ENCODE measurements around the gene SLC39A3. TPM values are rescaled to one million over a fixed set of nuclear protein-coding genes. Genes with fewer than 3 reads are reported as not detected.

Gene SLC39A3
- total and polyA plus RNA-seq, 4 experiments from 2014 or later = 18.2 to 41.7 (median 24.0) TPM

DNA sequence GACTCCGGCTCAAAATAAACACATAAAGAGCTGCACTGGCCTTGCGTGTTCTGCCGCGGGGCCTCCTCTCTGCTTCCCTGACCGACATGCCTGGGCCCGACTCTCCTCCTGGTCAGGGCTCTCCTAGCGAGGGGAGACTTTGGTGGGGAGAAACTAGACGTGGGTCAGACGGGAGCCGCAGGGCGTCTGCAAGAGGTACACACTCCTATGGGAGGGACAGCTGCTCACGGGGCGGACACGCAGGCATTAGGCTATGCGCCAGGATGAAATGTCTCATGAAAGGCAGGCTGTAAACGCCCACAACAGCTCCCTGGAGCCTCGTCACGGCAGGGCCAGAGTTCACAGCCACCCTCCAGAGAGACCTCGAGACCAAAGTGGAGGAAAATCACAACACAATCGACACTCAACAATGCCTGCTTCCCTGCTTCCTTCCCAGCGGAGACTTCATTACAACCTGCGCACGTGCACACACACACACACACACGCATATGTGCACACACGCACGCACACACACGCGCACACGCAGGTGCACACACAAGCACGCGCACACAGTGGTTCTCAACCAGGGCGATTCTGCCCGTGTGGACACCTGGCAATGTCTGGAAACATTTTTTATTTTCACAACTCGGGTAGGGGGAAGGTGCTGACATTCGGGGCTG lies 5.8 kb downstream of the SLC39A3 start:
- H3K9me3 Mint-ChIP-seq = no peaks in the 10 kb centered on the region
- Histone ChIP-seq H3K27me3 (ENCODE audit: insufficient read depth, low read length) (no peaks in the 10 kb centered on the region), H3K4me1 (ENCODE audit: insufficient read depth, low read length) (peaks cover 9% of the 10 kb centered on the region), H3K4me3 (ENCODE audit: low read length in 2 of 2) (no peak overlapping the region), H3K36me3 (ENCODE audit: insufficient read depth, low read length) (peaks cover 19% of the 10 kb centered on the region), H3K9me3 (ENCODE audit: control insufficient read depth in 1 of 2, low read length in 2 of 2) (no peaks in the 10 kb centered on the region), H3K27ac (ENCODE audit: low read depth, low read length) (no peak overlapping the region)
- POLR2A ChIA-PET (ENCODE audit: partially characterized antibody) = no interaction called here
- H3K27me3 Mint-ChIP-seq = no peaks in the 10 kb centered on the region
- H3K36me3 Mint-ChIP-seq = peaks cover 28 to 30% of the 10 kb centered on the region in 2 donors
- CTCF ChIA-PET (ENCODE audit: partially characterized antibody) = no interaction called here
- DNase-seq = no peak
- H3K4me1 Mint-ChIP-seq = peaks cover 7 to 38% (median 12%) of the 10 kb centered on the region in 4 donors
- H3K4me3 Mint-ChIP-seq = peak overlapping the region in 1 of 8 donors; percentile 10
- intact Hi-C loops (cut with micrococcal nuclease) = no loop called here
- H3K27ac Mint-ChIP-seq = peak overlapping the region in 1 of 7 donors; percentile 11

DNA sequence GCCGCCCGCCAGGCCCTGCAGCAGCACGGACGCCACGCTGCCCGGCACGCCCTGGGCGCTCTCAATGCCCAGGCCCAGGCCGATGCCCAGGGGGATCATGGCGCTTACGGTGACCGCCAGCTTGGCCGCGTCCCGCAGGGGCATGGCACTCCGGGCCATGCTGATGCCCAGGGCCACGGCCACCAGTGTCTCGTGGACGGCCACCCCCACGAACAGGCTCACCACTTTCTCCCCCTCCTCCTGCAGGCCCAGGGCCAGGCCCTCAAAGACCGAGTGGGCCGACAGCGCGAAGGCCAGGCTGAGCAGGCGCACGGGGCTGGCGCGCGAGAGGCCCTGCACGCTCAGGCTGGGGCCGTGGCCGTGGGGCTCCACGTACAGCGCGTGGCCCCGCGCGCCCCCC lies 6.9 kb downstream of the SLC39A3 start:
- no peaks in the 10 kb centered on the region for H3K27me3 Mint-ChIP-seq
- Histone ChIP-seq H3K9me3 (ENCODE audit: control insufficient read depth in 1 of 2, low read length in 2 of 2) (no peaks in the 10 kb centered on the region), H3K36me3 (ENCODE audit: insufficient read depth, low read length) (peaks cover 19% of the 10 kb centered on the region), H3K27ac (ENCODE audit: low read depth, low read length) (no peak overlapping the region), H3K4me1 (ENCODE audit: insufficient read depth, low read length) (no peaks in the 10 kb centered on the region), H3K27me3 (ENCODE audit: insufficient read depth, low read length) (no peaks in the 10 kb centered on the region), H3K4me3 (ENCODE audit: low read length in 2 of 2) (no peak overlapping the region)
- no peak overlapping the region for H3K4me3 Mint-ChIP-seq
- H3K4me1 Mint-ChIP-seq = peaks cover 0 to 30% (median 6%) of the 10 kb centered on the region in 4 donors
- peaks cover 26 to 30% of the 10 kb centered on the region in 2 donors for H3K36me3 Mint-ChIP-seq
- H3K27ac Mint-ChIP-seq = no peak overlapping the region
- ChIA-PET POLR2A (ENCODE audit: partially characterized antibody) (no interaction called here), CTCF (ENCODE audit: partially characterized antibody) (no interaction called here)
- DNase-seq = no peak
- intact Hi-C loops (cut with micrococcal nuclease) = no loop called here
- no peaks in the 10 kb centered on the region for H3K9me3 Mint-ChIP-seq

DNA sequence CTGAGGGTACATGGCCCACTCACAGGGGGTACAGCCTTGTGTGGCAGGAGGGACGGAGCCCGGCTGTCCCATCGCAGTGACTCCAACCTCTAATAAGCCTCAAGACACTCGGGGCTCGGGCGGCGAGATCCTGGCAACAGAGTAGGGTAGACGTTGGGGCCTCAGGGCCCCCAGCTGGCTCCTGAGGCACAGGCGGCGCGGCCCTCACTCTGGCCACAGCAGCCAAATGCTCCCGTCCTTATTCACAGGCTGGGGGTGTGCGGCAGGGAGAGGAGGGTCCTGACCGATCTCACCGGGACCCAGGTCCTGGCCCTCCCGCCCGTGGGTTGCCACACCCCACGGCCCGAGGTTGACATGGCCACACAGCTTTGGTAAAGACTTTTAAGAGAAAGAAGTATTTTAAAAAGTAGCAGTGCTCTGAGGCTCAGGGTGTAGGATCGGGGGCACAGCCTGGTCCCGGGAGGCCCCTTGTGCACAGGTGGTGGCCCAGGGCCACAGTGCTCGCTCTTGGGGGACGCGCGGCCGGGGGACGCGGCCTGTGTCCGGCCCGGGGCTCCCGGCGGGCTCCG lies 7.6 kb downstream of the SLC39A3 start:
- H3K4me3 ChIP-seq (ENCODE audit: low read length in 2 of 2) = no peak overlapping the region
- ChIA-PET POLR2A (ENCODE audit: partially characterized antibody) (no interaction called here), CTCF (ENCODE audit: partially characterized antibody) (no interaction called here)
- Mint-ChIP-seq H3K27me3 (no peaks in the 10 kb centered on the region), H3K27ac (no peak overlapping the region), H3K36me3 (peaks cover 26 to 30% of the 10 kb centered on the region in 2 donors), H3K9me3 (no peaks in the 10 kb centered on the region), H3K4me1 (peaks cover 0 to 27% (median 6%) of the 10 kb centered on the region in 4 donors), H3K4me3 (no peak overlapping the region)
- no peak for DNase-seq
- H3K4me1 ChIP-seq (ENCODE audit: insufficient read depth, low read length) = no peaks in the 10 kb centered on the region
- H3K27me3 ChIP-seq (ENCODE audit: insufficient read depth, low read length) = no peaks in the 10 kb centered on the region
- H3K27ac ChIP-seq (ENCODE audit: low read depth, low read length) = no peak overlapping the region
- H3K9me3 ChIP-seq (ENCODE audit: control insufficient read depth in 1 of 2, low read length in 2 of 2) = no peaks in the 10 kb centered on the region
- peaks cover 19% of the 10 kb centered on the region for H3K36me3 ChIP-seq (ENCODE audit: insufficient read depth, low read length)
- intact Hi-C loops (cut with micrococcal nuclease) = no loop called here

DNA sequence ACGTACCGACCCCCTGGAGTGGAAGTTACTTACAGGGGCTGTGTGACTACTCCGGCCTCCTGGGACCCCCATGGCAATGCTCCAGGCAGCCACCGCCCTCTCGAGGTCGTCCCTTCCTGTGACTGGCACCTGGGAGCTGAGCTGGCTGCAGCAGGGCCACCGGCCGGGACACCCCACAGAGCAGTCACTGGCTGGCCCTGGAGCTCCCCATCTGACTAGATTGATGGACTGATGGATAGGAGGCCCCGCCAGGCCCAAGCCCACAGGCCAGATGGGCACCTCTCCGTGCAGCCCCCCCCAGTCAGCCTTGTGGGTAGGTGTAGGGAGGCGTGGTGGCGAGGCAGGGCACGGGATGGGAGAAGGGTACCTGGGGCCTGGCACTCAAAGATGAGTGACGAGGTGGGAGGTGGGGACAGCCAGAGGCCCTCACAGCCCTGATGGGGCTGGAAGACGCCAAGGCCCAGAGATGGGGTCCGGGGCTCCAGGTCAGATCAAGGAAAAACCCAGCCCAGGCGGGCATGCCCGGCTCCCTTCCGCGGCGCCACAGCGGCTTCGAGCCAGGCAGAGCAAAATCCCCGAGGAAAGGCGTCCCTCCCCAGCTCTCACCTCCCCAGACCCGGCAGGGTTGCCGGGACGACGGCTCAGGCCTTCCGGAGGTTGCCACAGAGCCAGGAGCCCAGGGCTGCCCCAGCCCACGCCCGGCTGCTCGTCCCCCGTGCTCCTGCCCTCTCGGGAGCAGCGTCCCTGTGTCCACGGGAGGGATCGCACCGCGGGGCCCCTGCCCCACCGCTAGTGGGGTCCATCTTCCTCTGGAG lies 8.4 kb downstream of the SLC39A3 start:
- peaks cover 17 to 23% of the 10 kb centered on the region in 2 donors for H3K36me3 Mint-ChIP-seq
- no peaks in the 10 kb centered on the region for H3K4me1 ChIP-seq (ENCODE audit: insufficient read depth, low read length)
- H3K36me3 ChIP-seq (ENCODE audit: insufficient read depth, low read length) = peaks cover 12% of the 10 kb centered on the region
- peaks cover 0 to 19% (median 2%) of the 10 kb centered on the region in 4 donors for H3K4me1 Mint-ChIP-seq
- CTCF ChIA-PET (ENCODE audit: partially characterized antibody) = no interaction called here
- peaks cover 0 to under 1% of the 10 kb centered on the region in 2 donors for H3K27me3 Mint-ChIP-seq
- POLR2A ChIA-PET (ENCODE audit: partially characterized antibody) = no interaction called here
- no peaks in the 10 kb centered on the region for H3K9me3 ChIP-seq (ENCODE audit: control insufficient read depth in 1 of 2, low read length in 2 of 2)
- H3K27ac Mint-ChIP-seq = no peak overlapping the region
- no peak overlapping the region for H3K4me3 ChIP-seq (ENCODE audit: low read length in 2 of 2)
- no peaks in the 10 kb centered on the region for H3K27me3 ChIP-seq (ENCODE audit: insufficient read depth, low read length)
- H3K4me3 Mint-ChIP-seq = no peak overlapping the region
- DNase-seq = no peak
- intact Hi-C loops (cut with micrococcal nuclease) = no loop called here
- H3K27ac ChIP-seq (ENCODE audit: low read depth, low read length) = no peak overlapping the region
- no peaks in the 10 kb centered on the region for H3K9me3 Mint-ChIP-seq

DNA sequence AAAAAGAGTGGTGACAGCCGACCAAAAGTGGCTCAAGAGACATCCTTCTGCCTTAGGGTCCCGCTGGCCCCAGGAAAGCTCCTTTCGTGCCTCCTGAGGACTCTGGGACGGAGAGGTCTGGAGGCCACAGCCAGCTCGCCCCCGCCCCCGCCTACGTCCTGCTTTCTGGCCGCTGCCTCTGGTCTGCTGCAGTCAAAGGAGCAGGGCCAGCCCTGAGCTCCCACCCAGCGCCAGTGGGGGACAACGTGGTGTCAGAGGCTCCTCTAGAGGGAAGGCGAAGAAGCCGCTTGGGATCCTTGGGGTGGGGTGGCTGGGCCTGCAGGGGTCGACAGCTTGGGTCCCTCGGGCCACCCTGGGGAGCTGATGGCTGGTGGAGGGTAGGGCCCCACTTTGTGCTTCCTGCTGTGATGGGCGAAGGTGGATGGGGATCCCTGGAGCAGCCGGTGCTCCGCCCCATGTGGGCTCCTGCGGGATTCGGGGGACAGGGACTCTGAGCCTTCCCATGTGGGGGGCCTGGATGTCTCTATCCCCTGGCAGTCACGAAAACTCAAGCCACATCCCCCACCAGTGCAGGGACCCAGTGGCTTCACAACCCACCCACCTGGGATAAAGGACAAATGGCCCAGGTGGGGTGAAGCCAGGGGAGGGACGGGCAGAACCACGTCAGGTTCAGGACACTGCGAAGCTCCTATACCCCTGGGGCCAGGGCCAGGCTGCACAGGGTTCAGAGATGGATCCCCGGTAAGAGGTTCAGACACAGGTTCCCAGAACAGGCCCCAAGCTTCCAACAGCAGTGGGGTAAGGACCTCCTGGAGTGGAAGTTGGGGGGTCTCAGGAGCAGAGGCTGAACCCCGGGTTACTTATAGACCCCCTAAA lies 9.6 kb downstream of the SLC39A3 start:
- H3K4me1 ChIP-seq (ENCODE audit: insufficient read depth, low read length) = no peaks in the 10 kb centered on the region
- Mint-ChIP-seq H3K4me3 (no peak overlapping the region), H3K27ac (no peak overlapping the region), H3K9me3 (no peaks in the 10 kb centered on the region), H3K27me3 (peaks cover 3% of the 10 kb centered on the region in 2 donors), H3K4me1 (peaks cover 0 to 12% (median under 1%) of the 10 kb centered on the region in 4 donors), H3K36me3 (peaks cover 6 to 13% of the 10 kb centered on the region in 2 donors)
- ChIA-PET POLR2A (ENCODE audit: partially characterized antibody) (no interaction called here), CTCF (ENCODE audit: partially characterized antibody) (no interaction called here)
- no peak overlapping the region for H3K4me3 ChIP-seq (ENCODE audit: low read length in 2 of 2)
- no peak for DNase-seq
- intact Hi-C loops (cut with micrococcal nuclease) = no loop called here
- H3K27me3 ChIP-seq (ENCODE audit: insufficient read depth, low read length) = no peaks in the 10 kb centered on the region
- no peaks in the 10 kb centered on the region for H3K9me3 ChIP-seq (ENCODE audit: control insufficient read depth in 1 of 2, low read length in 2 of 2)
- H3K36me3 ChIP-seq (ENCODE audit: insufficient read depth, low read length) = peaks cover 5% of the 10 kb centered on the region
- H3K27ac ChIP-seq (ENCODE audit: low read depth, low read length) = no peak overlapping the region

DNA sequence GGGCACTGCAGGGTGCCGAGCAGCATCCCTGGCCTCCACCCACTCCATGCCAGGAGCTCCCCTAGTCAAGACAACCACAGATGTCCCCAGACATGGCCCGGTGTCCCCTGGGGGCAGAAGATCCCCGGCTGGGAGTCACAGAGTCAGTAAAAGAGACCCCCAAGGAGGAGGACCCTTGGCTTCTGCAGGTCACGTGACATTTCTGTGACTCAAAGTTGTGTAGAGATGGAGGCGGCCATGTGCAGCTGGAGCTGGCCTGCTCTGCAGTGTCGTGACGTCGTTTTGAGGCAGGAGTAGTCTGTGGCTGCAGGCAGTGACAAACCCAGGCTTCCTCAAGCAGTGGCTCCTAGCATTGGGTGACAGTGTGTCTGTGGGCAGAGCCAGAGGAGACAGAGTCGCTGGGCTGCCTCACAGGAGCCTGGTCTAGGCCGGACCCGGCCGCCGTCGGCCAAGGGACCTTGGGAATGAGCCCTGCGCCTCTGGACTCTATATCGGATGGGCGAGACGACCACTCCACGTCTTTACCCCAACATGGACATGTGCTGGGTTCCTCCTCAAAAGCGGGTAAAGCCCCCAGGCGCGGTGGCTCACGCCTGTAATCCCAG lies 10.9 kb downstream of the SLC39A3 start:
- Mint-ChIP-seq H3K27ac (peak overlapping the region in 1 of 7 donors; percentile 46), H3K4me1 (peaks cover 0 to 1% (median under 1%) of the 10 kb centered on the region in 4 donors), H3K4me3 (no peak overlapping the region), H3K9me3 (no peaks in the 10 kb centered on the region), H3K27me3 (peaks cover 6 to 8% of the 10 kb centered on the region in 2 donors), H3K36me3 (peaks cover under 1 to 5% of the 10 kb centered on the region in 2 donors)
- intact Hi-C loops (cut with micrococcal nuclease) = no loop called here
- CTCF ChIA-PET (ENCODE audit: partially characterized antibody) = no interaction called here
- no peak overlapping the region for H3K4me3 ChIP-seq (ENCODE audit: low read length in 2 of 2)
- no peaks in the 10 kb centered on the region for H3K9me3 ChIP-seq (ENCODE audit: control insufficient read depth in 1 of 2, low read length in 2 of 2)
- DNase-seq = no peak
- H3K27ac ChIP-seq (ENCODE audit: low read depth, low read length) = no peak overlapping the region
- POLR2A ChIA-PET (ENCODE audit: partially characterized antibody) = no interaction called here
- no peaks in the 10 kb centered on the region for H3K4me1 ChIP-seq (ENCODE audit: insufficient read depth, low read length)
- H3K36me3 ChIP-seq (ENCODE audit: insufficient read depth, low read length) = no peaks in the 10 kb centered on the region
- no peaks in the 10 kb centered on the region for H3K27me3 ChIP-seq (ENCODE audit: insufficient read depth, low read length)

Measured in CD4-positive, alpha-beta memory T cell (primary cell).